Skeletal muscle tissue (tissue), 1 donor: Measurements from ENCODE around the gene F12. TPM values are rescaled to one million over a fixed set of nuclear protein-coding genes. Genes with fewer than 3 reads are reported as not detected.

Experiments used
- total RNA-seq: library from RNA; depleted of rRNA; stranded (reverse); fragments of >200 nt; gene quantifications from one replicate; pipeline ENCODE4 v1.2.3, GENCODE V29; 2014

Gene F12
- total RNA-seq, 1 donor from 2014 or later = not detected

Other genes starting within 250 kb of the F12 start
- 12.0 TPM for gene RAB24, start 105.8 kb downstream of the F12 start, total RNA-seq
- gene PRELID1, start 105.8 kb downstream of the F12 start, total RNA-seq = 39.1 TPM
- 5.7 TPM for gene MXD3, start 97.7 kb downstream of the F12 start, total RNA-seq
- 124 TPM for gene LMAN2, start 57.9 kb downstream of the F12 start, total RNA-seq
- 12.5 TPM for gene RGS14, start 51.6 kb downstream of the F12 start, total RNA-seq
- not detected for gene SLC34A1, start 25.1 kb downstream of the F12 start, total RNA-seq
- not detected for gene PFN3, start 8.9 kb downstream of the F12 start, total RNA-seq
- 12.5 TPM for gene GRK6, start 17.1 kb upstream of the F12 start, total RNA-seq
- gene PRR7, start 37.2 kb upstream of the F12 start, total RNA-seq = 0.52 TPM
- 108 TPM for gene DBN1, start 64.1 kb upstream of the F12 start, total RNA-seq
- gene PDLIM7, start 88.0 kb upstream of the F12 start, total RNA-seq = 44.9 TPM
- gene DOK3, start 100.3 kb upstream of the F12 start, total RNA-seq = 5.7 TPM
- 33.9 TPM for gene DDX41, start 107.4 kb upstream of the F12 start, total RNA-seq
- gene FAM193B, start 145.0 kb upstream of the F12 start, total RNA-seq = 11.0 TPM
- gene TMED9, start 182.6 kb upstream of the F12 start, total RNA-seq = 37.6 TPM
- 12.0 TPM for gene B4GALT7, start 190.6 kb upstream of the F12 start, total RNA-seq